ELR (cell line): Measurements from ENCODE around the gene ACOT8.
A peak's percentile ranks its signal among the peaks of the same experiment; 100 is the strongest.
"Not testable (repeated sequence)": the region's sequence is repeated elsewhere in the genome, so short reads cannot be mapped to it uniquely, and the experiment has no call there.

ENCODE experiments used
- DNase-seq: peaks from one replicate; pipeline ENCODE4 v3.0.0-alpha.2; 2015; ENCODE audit warnings: low read depth

ACOT8 gene

GRCh38 chr20:45852326-45852725 lies 4.9 kb downstream of the ACOT8 start:
- DNase-seq = no peak

- no peak for DNase-seq
Measured at GRCh38 chr20:45851501-45851900, 5.7 kb downstream of the ACOT8 start.

- no peak for DNase-seq
Measured at GRCh38 chr20:45850926-45851325, 6.3 kb downstream of the ACOT8 start.

- no peak for DNase-seq
Measured at GRCh38 chr20:45850238-45850637, 7.0 kb downstream of the ACOT8 start.

- no peak for DNase-seq
Measured at GRCh38 chr20:45848969-45849582, 8.1 kb downstream of the ACOT8 start.

GRCh38 chr20:45848421-45848820 lies 8.8 kb downstream of the ACOT8 start:
- DNase-seq = no peak

- DNase-seq = no peak
Measured at GRCh38 chr20:45845452-45845851, 11.7 kb downstream of the ACOT8 start.

- DNase-seq = no peak
Measured at GRCh38 chr20:45843506-45843905, 13.7 kb downstream of the ACOT8 start.

GRCh38 chr20:45842169-45842812 lies 14.9 kb downstream of the ACOT8 start:
- DNase-seq = no peak

GRCh38 chr20:45841407-45842129 lies 15.6 kb downstream of the ACOT8 start:
- no peak for DNase-seq

- no peak for DNase-seq
Measured at GRCh38 chr20:45840700-45841198, 16.4 kb downstream of the ACOT8 start.

GRCh38 chr20:45836841-45837240 lies 20.4 kb downstream of the ACOT8 start:
- no peak for DNase-seq

- peak; percentile 59 for DNase-seq
Measured at GRCh38 chr20:45835825-45836224, 21.4 kb downstream of the ACOT8 start.

GRCh38 chr20:45835329-45835765 lies 21.8 kb downstream of the ACOT8 start:
- DNase-seq = peak; percentile 39

GRCh38 chr20:45834797-45835161 lies 22.4 kb downstream of the ACOT8 start:
- no peak for DNase-seq

GRCh38 chr20:45833883-45834796 lies 23.1 kb downstream of the ACOT8 start:
- DNase-seq = peak; percentile 71

- DNase-seq = peak; percentile 96
Measured at GRCh38 chr20:45833030-45833882, 23.9 kb downstream of the ACOT8 start, which contains the start of gene SNX21. SNX21 (plus strand) TSS chr20:45833799; CDS start chr20:45833920, 121 bp downstream.

GRCh38 chr20:45832619-45833018 lies 24.6 kb downstream of the ACOT8 start:
- no peak for DNase-seq

GRCh38 chr20:45829673-45830106 lies 27.5 kb downstream of the ACOT8 start:
- DNase-seq = not testable (repeated sequence)

GRCh38 chr20:45828589-45828988 lies 28.6 kb downstream of the ACOT8 start:
- no peak for DNase-seq

GRCh38 chr20:45827712-45828111 lies 29.5 kb downstream of the ACOT8 start:
- DNase-seq = no peak
